Sigmoid colon (tissue), 4 donors: ENCODE measurements around the gene MESP2.

ENCODE experiments used
- EP300 ChIP-seq, 4 donors: sonication (generic); formaldehyde crosslinking; IDR thresholded peaks; one replicate each; pipeline ENCODE4 v1.6.1; 2017; ENCODE audit warnings: antibody characterized with exemption in 4 of 4
- TF ChIP-seq, protein P1 (sequence below), 4 experiments: fragments of 450-650 bp in 3 of 4; fragments of 200-600 bp in 1 of 4; IDR thresholded peaks; one replicate each; pipeline ENCODE4 v1.5.1; 2016 to 2019; ENCODE audit warnings: antibody characterized with exemption in 4 of 4, mild to moderate bottlenecking in 3 of 4, moderate library complexity in 2 of 4

DNA sequence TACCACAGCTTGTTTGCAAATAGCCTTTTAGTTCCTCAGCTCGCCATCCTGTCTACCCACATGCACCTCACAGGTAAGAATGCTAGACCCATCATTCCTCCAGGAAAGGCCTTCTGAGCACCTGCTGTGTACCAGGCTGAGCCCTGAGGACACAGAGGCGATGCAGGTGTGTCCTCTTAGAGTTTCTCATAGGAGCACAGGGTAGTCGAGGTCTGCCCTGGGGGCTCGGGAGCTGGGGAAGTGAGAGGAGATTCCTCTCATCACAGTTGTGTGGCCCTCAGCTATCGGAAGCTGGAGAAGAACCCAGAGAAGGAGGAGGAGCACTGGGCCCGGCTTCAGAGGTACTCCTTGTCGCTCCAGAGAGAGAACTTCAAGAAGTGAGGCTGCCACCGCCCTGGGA, 33.1 kb upstream of the MESP2 start:
- TF ChIP-seq, protein P1, sequence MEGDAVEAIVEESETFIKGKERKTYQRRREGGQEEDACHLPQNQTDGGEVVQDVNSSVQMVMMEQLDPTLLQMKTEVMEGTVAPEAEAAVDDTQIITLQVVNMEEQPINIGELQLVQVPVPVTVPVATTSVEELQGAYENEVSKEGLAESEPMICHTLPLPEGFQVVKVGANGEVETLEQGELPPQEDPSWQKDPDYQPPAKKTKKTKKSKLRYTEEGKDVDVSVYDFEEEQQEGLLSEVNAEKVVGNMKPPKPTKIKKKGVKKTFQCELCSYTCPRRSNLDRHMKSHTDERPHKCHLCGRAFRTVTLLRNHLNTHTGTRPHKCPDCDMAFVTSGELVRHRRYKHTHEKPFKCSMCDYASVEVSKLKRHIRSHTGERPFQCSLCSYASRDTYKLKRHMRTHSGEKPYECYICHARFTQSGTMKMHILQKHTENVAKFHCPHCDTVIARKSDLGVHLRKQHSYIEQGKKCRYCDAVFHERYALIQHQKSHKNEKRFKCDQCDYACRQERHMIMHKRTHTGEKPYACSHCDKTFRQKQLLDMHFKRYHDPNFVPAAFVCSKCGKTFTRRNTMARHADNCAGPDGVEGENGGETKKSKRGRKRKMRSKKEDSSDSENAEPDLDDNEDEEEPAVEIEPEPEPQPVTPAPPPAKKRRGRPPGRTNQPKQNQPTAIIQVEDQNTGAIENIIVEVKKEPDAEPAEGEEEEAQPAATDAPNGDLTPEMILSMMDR (IDR thresholded peaks at IDR 0.05): no peak
- TF ChIP-seq EP300 (IDR thresholded peaks at IDR 0.05): no peak
